Left hindlimb (tissue), 1 donor: ENCODE results near the gene ZNF594.
"Not testable (repeated sequence)": the region's sequence is repeated elsewhere in the genome, so short reads cannot be mapped to it uniquely, and the experiment has no call there.

Source experiments
- DNase-seq: peaks from one replicate; pipeline ENCODE4 v3.0.0-alpha.2; 2018

The ZNF594 gene

DNA sequence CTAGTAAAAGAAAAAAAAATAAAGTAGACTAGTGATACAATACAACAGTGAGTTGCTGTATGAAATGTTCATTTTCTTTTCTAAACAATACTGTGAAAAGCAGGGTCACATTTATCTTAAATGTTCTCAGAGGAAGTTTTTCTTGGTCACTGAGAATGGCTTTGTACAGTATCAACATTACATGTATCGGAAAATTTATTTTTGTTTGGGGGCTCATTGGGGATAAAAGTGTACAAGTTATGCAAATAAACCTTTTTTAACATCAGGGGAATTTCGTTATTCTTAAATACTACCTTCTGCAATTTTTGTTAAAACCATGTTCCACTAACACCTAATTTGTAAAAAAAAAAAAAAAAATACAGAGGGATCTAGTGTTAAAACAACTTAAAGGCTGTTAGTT, 8.7 kb upstream of the ZNF594 start:
- DNase-seq: no peak

DNA sequence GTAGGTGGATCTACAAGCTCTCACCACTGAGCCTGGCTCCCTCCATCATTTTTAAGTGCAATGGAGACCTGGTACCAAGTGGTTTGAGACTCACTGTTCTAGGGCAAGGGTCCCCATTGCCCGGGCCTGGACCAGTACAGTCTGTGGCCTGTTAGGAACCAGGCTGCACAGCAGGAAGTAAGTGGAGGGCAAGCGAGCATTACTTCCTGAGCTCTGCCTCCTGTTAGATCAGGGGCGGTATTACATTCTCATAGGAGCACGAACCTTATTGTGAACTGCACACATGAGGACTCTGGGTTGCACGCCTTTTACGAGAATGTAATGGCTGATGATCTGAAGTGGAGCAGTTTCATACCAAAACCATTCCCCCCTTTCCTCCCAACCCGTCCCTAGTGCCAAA, 6.8 kb upstream of the ZNF594 start:
- no peak for DNase-seq

DNA sequence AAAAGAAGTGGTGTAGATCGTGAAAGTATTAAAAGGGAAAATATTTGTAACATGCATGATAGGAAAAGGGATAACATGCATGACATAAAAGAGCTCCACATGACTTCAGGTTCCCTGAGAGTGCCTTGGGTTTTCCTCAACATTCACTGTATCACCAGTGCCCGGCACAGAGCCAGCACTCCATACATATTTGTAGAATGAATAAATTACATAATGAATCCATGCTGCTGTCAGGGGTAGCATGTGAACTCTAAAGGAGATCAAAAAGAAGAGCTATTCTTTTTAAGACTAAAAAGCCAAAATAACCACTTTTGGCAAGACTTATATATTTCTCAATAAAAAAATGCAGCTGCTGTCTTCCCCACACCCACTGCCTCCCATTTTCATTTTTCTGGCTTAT, 2.7 kb upstream of the ZNF594 start:
- DNase-seq: no peak

DNA sequence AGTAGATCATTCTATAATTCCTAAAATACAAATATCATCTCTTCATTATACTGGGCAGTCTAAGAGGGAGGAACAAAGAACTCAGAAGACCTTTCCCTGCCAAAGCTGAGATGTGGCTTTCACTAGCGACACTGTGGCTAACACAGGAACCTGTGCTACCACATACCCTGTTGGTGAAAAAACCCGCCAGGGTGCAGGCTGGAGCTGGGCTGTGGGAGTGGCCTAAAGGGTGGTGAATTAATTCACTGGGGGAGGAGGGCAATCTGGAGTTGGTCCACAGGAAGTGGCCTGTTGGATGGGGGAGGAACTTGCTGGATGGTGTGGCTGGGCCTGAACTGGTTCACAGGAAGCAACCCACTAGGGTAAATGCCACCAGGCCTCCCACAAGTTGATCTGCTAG, 7.4 kb downstream of the ZNF594 start:
- peak; percentile 29 for DNase-seq

DNA sequence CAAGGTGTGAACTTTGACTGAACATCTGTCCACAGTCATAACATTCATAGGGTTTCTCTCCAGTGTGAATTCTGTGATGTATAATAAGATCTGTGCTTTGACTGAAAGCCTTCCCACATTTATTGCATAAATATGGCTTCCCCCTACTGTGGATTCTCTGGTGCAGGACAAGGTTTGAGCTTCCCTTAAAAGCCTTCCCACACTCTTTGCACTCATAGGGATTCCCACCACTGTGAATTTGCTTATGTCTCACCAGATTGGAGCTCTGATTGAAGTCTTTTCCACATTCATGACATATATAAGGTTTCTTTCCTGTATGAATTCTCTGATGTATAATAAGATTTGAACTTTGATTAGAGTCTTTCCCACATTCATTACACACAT, 8.3 kb downstream of the ZNF594 start:
- no peak for DNase-seq

DNA sequence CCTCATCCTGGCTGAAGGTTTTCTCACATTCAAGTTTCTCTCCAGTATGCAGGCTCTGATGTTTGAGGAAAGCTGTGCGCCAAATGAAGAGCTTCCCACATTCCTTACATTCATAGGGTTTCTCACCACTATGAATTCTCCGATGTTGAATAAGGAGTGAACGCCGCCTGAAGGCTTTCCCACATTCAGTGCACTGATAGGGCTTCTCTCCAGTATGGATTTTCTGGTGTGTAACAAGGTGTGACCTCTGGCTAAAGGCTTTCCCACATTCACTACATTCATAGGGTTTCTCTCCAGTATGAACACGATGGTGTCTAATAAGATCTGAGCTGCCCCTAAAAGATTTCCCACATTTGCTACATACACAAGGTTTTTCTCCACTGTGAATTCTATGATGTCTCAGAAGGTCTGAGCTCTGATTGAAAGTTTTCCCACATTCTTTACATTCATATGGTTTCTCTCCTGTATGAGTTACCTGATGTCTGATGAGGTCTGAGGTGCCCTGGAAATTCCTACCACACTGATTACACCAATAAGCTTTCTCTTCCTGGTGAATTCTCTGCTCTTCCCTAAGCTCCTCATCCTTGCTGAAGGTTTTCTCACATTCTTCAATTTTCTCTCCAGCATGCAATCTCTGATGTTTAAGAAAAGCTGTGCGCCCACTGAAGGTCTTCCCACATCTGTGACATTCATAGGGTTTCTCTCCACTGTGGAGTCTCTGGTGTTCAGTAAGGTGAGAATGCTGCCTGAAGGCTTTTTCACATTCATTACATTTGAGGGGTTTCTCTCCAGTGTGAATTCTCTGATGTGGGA, 8.9 kb downstream of the ZNF594 start:
- no peak for DNase-seq

DNA sequence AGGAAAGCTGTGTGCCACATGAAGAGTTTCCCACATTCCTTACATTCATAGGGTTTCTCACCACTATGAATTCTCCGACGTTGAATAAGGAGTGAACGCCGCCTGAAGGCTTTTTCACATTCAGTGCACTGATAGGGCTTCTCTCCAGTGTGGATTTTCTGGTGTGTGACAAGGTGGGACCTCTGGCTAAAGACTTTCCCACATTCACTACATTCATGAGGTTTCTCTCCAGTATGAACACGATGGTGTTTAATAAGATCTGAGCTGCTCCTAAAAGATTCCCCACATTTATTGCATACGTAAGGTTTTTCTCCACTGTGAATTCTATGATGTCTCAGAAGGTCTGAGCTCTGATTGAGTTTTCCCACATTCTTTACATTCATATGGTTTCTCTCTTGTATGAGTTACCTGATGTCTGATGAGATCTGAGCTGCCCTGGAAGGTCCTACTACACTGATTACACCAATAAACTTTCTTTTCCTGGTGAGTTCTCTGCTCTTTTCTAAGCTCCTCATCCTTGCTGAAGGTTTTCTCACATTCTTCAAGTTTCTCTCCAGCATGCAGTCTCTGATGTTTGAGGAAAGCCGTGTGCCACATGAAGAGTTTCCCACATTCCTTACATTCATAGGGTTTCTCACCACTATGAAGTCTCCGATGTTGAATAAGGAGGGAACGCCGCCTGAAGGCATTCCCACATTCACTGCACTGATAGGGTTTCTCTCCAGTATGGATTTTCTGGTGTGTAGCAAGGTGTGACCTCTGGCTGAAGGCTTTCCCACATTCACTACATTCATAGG, 10.0 kb downstream of the ZNF594 start:
- DNase-seq: no peak

DNA sequence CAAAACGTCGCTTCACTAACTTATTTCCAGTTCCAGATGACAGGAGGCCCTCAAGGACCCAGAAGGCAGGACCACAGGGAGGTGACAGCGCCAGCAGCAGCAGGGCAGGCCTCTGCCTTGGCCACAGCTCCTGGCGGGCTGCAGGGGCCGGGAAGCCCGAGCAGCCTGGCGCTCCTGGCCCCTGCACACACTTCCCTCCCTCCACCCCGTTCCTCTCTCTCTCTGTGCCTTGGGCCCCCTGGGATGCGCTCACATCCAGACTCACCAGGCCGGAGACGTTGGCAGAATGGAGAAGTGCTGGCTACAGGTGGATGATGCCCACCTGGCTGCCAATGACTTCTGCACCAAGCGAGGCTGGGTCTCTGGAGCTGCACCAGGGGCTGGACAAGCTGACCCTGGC, 12.7 kb downstream of the ZNF594 start:
- no peak for DNase-seq

DNA sequence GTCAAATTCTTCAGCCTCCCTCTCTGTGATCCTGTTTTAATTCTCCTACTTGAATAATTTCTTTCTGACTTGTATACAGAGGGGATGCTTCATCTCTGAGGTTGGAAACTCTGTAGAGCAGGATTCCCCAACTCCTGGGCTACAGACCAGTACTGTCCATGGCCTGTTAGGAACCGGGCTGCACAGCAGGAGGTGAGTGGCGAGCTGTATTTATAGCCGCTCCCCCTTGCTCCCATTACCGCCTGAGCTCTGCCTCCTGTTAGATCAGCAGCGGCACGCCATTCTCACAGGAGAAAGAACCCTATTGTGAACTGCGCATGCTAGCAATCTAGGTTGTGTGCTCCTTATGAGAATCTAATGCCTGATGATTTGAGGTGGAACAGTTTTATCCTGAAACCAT, 16.6 kb downstream of the ZNF594 start:
- not testable (repeated sequence) for DNase-seq

DNA sequence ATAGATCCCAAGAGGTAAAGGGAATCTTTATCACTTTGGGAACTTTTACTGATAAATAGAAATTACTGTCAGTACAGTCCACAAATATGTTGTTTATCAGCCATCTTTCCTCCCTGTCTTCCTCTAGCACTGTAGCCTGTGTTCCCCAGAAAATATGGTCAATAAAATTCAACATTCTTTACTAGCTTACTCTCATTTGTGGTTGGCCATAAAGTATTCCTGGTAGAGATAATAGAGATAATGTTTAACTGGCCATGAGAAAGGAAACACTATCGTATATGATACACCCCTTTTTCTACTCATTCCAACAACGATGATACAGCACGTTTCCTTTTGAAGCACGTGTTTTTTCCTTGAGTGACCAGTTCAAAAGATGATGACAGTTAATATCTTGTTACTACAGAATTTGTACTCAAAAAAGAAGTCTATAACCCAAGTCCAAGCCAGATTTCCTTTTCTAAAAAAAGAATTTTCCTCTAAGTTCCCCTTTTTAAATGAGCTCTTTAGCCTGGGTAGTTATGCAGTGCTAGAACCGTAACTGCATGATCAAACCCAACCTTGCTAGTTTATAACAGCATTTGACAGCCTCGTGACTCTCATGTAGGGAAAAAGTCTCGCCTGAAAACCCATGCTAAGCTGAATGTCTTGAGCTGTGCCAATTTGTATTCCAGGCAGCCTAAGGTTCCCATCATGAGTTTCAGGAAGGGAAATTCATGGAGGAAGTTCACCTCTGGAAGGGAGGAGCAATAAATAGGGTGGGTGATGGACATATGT, 25.7 kb downstream of the ZNF594 start:
- DNase-seq: not testable (repeated sequence)

DNA sequence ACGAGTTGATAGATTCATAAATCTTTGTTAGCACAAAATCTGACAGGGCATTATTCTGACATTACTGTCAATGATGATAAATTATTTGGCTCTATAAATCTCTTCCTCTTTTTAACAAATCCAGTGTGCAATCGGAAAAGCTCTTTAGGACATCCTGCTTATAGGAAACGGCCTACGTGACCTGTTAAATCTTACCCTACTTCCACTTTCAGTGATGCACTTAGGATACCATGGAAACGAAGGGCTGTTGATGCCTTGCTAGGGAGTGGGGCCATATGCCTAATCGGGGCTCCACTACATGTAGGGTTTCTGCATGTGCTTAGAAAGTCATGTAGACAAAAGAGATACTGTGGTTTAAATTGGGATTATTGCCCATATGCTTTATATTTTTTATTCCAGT, 27.2 kb downstream of the ZNF594 start:
- DNase-seq: no peak

DNA sequence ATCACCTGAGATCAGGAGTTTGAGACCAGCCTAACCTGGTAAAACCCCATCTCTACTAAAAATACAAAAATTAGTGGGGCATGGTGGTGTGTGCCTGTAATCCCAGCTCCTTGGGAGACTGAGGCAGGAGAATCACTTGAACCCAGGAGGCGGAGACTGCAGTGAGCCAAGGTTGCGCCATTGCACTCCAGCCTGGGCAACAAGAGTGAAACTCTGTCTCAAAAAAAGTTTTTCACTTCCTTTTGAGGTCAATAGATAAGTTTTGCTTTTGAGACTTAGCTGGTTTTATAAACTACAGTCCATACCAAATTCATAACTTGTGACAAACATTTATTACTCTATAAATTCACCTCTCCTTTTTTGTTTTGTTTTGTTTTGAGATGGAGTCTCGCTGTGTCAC, 29.9 kb downstream of the ZNF594 start:
- not testable (repeated sequence) for DNase-seq

DNA sequence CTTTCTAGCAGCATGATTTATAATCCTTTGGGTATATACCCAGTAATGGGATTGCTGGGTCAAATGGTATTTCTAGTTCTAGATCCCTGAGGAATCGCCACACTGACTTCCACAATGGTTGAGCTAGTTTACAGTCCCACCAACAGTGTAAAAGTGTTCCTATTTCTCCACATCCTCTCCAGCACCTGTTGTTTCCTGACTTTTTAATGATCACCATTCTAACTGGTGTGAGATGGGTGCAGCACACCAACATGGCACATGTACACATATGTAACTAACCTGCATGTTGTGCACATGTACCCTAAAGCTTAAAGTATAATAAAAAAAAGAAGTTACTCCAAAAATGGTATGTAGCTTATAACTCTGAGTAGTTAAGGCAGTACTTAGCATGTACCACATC, 31.0 kb downstream of the ZNF594 start:
- not testable (repeated sequence) for DNase-seq

DNA sequence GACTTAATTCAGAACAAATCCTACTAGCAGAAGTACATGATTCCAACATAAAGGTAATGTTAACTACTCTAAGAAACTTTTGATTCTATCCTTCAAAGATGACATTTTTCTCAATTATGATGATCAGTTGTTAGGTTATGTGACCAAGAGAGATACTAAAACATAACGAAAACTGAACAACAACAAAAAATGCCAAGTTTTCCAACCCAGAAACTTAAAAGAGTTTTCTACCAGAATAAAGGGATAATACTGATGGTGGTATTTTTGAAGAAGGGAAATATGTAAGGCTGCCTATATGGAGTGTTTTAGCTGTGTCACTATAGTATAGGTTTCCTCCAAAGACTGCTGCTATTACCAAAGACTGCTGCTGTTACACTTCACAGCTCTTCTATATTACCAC, 45.5 kb downstream of the ZNF594 start:
- DNase-seq: not testable (repeated sequence)

DNA sequence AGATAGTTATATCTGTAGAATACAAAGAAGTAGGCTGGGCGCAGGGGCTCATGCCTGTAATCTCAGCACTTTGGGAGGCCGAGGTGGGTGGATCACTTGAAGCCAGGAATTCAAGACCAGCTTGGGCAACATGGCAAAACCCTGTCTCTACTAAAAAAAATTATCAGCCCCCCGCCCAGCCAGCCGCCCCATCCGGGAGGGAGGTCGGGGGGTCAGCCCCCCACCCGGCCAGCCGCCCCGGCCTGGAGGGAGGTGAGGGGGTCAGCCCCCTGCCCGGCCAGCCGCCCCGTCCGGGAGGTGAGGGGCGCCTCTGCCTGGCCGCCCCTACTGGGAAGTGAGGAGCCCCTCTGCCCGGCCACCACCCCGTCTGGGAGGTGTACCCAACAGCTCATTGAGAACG, 48.8 kb downstream of the ZNF594 start:
- DNase-seq: not testable (repeated sequence)

DNA sequence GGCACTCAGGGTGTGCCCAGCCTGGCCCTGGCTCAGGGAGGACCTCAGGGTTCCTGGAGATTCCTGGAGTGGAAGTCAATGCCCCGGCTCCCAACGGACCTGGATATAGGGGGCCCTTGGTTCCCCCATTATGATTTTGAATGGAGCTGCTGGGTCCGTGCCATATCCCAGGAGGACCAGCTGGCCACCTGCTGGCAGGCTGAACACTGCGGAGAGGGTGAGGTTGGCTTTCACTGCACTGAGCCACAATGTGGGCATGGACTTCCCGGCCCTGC, 52.3 kb downstream of the ZNF594 start:
- DNase-seq: no peak

DNA sequence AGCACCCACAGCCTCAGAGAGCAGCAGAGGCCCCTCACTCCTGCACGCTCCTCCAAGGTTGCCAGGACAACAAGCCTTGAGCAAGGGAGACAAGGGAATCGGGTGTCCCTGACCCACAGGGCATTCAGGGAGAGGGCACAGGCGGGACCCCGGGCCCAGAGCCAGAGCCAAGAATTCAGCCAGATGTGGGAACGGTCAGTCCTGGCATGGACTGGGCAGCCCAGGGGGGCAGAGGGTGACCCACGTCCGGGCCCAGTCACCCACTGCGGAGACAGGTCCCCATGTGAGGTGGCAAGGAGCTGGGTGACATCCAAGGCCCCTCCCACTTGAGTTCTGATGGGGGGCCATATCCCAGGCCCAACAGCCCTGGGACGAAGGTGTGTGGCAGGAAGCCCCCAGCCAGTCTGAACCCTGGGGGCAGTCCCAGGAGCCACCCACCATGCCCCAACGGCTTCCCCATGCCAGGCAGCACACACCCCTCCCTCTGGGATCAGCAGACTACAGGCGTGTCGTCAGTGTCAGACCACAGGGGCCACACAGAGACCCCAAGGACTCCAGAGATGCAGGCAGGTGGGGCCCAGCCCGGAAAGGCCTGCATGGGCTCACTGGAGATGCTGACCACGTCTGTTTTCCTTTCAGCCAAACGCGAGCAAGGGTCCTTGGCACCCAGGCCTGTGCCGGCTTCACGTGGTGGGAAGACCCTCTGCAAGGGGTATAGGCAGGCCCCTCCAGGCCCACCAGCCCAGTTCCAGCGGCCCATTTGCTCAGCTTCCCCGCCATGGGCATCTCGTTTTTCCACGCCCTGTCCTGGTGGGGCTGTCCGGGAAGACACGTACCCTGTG, 52.8 kb downstream of the ZNF594 start:
- no peak for DNase-seq

DNA sequence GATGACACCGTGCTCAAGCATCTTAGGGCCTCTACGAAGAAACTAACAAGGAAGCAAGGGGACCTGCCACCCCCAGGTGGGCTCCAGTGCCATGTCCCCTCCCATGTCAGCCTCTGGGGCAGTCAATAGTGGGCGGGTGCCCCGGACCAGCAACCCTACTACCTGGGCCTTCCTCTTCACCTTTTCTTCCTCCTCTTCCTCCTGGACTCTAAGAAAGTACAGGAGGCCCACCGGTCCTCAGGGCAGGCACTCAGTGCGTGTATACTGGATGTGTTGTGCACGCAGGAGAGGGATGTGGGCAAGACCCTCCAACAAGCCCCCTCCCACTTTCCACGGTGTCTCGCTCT, 53.5 kb downstream of the ZNF594 start:
- not testable (repeated sequence) for DNase-seq

DNA sequence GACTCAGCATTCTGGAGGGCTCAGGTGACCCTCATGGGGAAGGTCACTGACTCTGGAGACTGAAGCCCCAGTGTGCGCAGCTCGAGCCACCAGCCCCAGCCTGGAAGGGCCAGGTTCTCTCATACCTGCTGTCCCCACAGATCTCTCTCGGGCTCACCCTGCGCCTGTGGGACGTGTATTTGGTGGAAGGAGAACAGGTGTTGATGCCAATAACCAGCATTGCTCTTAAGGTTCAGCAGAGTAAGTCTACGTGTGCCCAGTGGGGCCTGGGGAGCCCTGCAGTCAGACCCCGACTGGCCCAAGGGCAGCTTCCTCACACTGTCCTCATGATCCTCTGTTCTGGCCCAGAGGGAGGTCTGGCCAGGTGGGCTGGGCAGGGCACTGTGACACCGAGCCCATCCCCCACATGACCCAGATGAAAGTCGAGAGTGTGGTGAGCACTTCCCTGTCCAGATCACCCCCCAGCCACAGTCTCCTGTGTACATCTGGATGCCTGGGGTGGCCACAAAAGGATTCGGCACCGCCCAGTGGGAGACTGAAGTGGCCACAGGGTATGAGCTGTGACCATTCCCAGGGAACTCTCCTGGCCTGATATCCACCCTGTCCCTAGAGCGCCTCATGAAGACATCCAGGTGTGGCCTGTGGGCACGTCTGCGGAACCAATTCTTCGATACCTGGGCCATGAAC, 54.0 kb downstream of the ZNF594 start:
- not testable (repeated sequence) for DNase-seq

DNA sequence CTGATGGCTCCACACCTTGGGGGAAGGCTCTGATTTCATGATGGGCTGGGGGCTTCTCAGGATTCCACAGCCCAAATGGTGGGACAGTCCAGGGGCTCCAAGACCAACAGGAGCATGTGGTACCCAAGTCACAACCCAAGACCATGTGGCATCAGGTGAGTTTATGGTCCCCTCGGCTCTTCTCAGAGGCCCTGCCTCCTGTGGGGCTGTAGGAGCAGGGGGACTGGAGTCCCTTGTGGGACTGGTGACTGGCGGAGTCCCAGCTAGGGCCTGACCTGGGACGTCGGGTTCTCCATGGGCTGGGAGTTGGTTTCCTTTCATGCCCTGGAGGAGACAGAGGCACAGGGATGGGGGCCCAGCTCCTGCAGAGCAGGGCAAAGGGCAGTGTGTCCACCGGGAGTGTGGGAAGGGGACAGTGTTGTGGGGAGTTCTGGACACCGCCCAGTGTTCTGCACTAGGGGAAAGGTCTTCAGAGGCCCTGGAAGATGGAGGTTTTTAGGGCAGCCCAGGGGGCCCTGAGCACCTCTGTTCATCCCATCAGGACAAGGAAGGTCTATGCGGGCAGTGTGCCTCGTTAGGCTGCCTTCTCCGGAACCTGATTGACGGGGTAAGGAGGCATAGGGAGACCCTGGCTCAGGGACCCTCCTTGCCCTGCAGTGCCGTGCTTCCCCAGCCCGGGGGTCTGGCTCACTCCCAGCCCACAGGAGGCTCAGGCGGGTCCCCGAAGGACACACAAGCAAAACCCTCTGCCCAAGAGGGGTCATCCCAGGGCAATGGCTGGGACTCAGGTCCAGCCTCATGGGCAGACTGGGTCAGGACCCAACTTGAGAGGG, 54.9 kb downstream of the ZNF594 start:
- not testable (repeated sequence) for DNase-seq
